Epithelial cell of alveolus of lung (primary cell): ENCODE data around the gene LBHD1. TPM values are rescaled to one million over a fixed set of nuclear protein-coding genes. Genes with fewer than 3 reads are reported as not detected.

Experiments
- total RNA-seq: library from RNA; depleted of rRNA; stranded (reverse); fragments of >200 nt; gene quantifications from 2 replicates; pipeline ENCODE4 v1.2.1, GENCODE V29; 2015

LBHD1 gene
- 2.4 and 3.1 TPM in 2 replicates for total RNA-seq

GRCh38 chr11:62671608-62672389 lies at the start of gene LBHD1, which contains the start of gene UQCC3:
Gene LBHD1, minus strand, starts transcription at chr11:62672267. Its CDS starts 2,236 bp downstream, at chr11:62670031.
Gene UQCC3, plus strand, starts transcription at chr11:62671673. Its CDS starts 73 bp downstream, at chr11:62671746.

GRCh38 chr11:62707277-62707861 lies 35.3 kb upstream of the LBHD1 start, which contains the start of the genes BSCL2 and GNG3:
Gene BSCL2, minus strand, starts transcription at chr11:62707424. Its CDS starts 229 bp downstream, at chr11:62707195.
Gene GNG3, plus strand, starts transcription at chr11:62707676. Its CDS starts 620 bp downstream, at chr11:62708296.

GRCh38 chr11:62689421-62690183 lies 17.5 kb upstream of the LBHD1 start, which contains the start of gene LRRN4CL:
Gene LRRN4CL, minus strand, starts transcription at chr11:62689530. Its CDS starts 1,022 bp downstream, at chr11:62688508.

GRCh38 chr11:62678770-62679696 lies 7.0 kb upstream of the LBHD1 start, which contains the start of gene UBXN1:
Gene UBXN1, minus strand, starts transcription at chr11:62679073. Its CDS starts 150 bp downstream, at chr11:62678923.

GRCh38 chr11:62665075-62665598 lies 6.9 kb downstream of the LBHD1 start, which contains the start of the genes C11orf98 and CSKMT:
Gene C11orf98, minus strand, starts transcription at chr11:62665210. Its CDS starts 41 bp downstream, at chr11:62665169.
Gene CSKMT, plus strand, starts transcription at chr11:62665312. Its CDS starts 568 bp downstream, at chr11:62665880.

GRCh38 chr11:62645946-62646824 lies 25.9 kb downstream of the LBHD1 start, which contains the start of gene GANAB:
Gene GANAB, minus strand, starts transcription at chr11:62646613. Its CDS starts 14 bp downstream, at chr11:62646599.

GRCh38 chr11:62621567-62622470 lies 50.2 kb downstream of the LBHD1 start, which contains the start of gene B3GAT3:
Gene B3GAT3, minus strand, starts transcription at chr11:62621986. Its CDS starts 39 bp downstream, at chr11:62621947.

Other genes starting within 250 kb of the LBHD1 start
- gene AHNAK, start 125.5 kb downstream of the LBHD1 start, total RNA-seq, result 242 and 261 TPM in 2 replicates
- 2,450 and 2,872 TPM in 2 replicates for gene EEF1G, start 98.4 kb downstream of the LBHD1 start, total RNA-seq
- 9.2 and 13.4 TPM in 2 replicates for gene TUT1, start 80.7 kb downstream of the LBHD1 start, total RNA-seq
- 72.1 and 101 TPM in 2 replicates for gene MTA2, start 70.4 kb downstream of the LBHD1 start, total RNA-seq
- gene EML3, start 59.5 kb downstream of the LBHD1 start, total RNA-seq, result 25.9 and 34.3 TPM in 2 replicates
- gene ROM1, start 59.0 kb downstream of the LBHD1 start, total RNA-seq, result 2.7 and 11.6 TPM in 2 replicates
- 48.7 and 55.3 TPM in 2 replicates for gene B3GAT3, start 50.3 kb downstream of the LBHD1 start, total RNA-seq
- 321 and 375 TPM in 2 replicates for gene GANAB, start 25.7 kb downstream of the LBHD1 start, total RNA-seq
- gene INTS5, start 19.0 kb downstream of the LBHD1 start, total RNA-seq, result 30.1 and 41.0 TPM in 2 replicates
- 71.6 and 87.2 TPM in 2 replicates for gene C11orf98, start 7.1 kb downstream of the LBHD1 start, total RNA-seq
- gene CSKMT, start 7.0 kb downstream of the LBHD1 start, total RNA-seq, result 6.1 and 10.1 TPM in 2 replicates
- gene UQCC3, start 594 bp downstream of the LBHD1 start, total RNA-seq, result 11.5 and 17.2 TPM in 2 replicates
- 135 and 148 TPM in 2 replicates for gene UBXN1, start 6.8 kb upstream of the LBHD1 start, total RNA-seq
- 2.1 and 4.3 TPM in 2 replicates for gene LRRN4CL, start 17.3 kb upstream of the LBHD1 start, total RNA-seq
- gene BSCL2, start 35.2 kb upstream of the LBHD1 start, total RNA-seq, result 66.0 and 82.1 TPM in 2 replicates
- gene GNG3, start 35.4 kb upstream of the LBHD1 start, total RNA-seq, result not detected in 2 replicates
- 9.2 and 16.2 TPM in 2 replicates for gene HNRNPUL2, start 55.2 kb upstream of the LBHD1 start, total RNA-seq
- 22.4 and 50.1 TPM in 2 replicates for gene TTC9C, start 56.2 kb upstream of the LBHD1 start, total RNA-seq
- 7.5 and 8.3 TPM in 2 replicates for gene ZBTB3, start 81.9 kb upstream of the LBHD1 start, total RNA-seq
- gene POLR2G, start 89.3 kb upstream of the LBHD1 start, total RNA-seq, result 95.7 and 111 TPM in 2 replicates
- 11.4 and 20.0 TPM in 2 replicates for gene TAF6L, start 99.1 kb upstream of the LBHD1 start, total RNA-seq
- 82.1 and 98.6 TPM in 2 replicates for gene TMEM179B, start 115.1 kb upstream of the LBHD1 start, total RNA-seq
- 39.0 and 55.0 TPM in 2 replicates for gene TMEM223, start 119.7 kb upstream of the LBHD1 start, total RNA-seq
- 20.3 and 44.3 TPM in 2 replicates for gene NXF1, start 133.2 kb upstream of the LBHD1 start, total RNA-seq
- gene STX5, start 159.8 kb upstream of the LBHD1 start, total RNA-seq, result 44.6 and 50.4 TPM in 2 replicates
- gene TEX54, start 160.6 kb upstream of the LBHD1 start, total RNA-seq, result not detected in 2 replicates
- 38.6 and 57.9 TPM in 2 replicates for gene WDR74, start 167.3 kb upstream of the LBHD1 start, total RNA-seq
- gene SLC3A2, start 208.6 kb upstream of the LBHD1 start, total RNA-seq, result 146 and 183 TPM in 2 replicates
- not detected in 2 replicates for gene CHRM1, start 249.1 kb upstream of the LBHD1 start, total RNA-seq